GM18508 (cell line): ENCODE measurements around the gene SNCAIP.

ENCODE experiments used
- ATAC-seq: cut with Tn5 transposase; IDR thresholded peaks from one replicate; pipeline ENCODE4 v1.9.1; 2021; ENCODE audit warnings: moderate number of reproducible peaks; ENCODE audit not compliant: insufficient read depth, unreplicated experiment

The SNCAIP gene

DNA sequence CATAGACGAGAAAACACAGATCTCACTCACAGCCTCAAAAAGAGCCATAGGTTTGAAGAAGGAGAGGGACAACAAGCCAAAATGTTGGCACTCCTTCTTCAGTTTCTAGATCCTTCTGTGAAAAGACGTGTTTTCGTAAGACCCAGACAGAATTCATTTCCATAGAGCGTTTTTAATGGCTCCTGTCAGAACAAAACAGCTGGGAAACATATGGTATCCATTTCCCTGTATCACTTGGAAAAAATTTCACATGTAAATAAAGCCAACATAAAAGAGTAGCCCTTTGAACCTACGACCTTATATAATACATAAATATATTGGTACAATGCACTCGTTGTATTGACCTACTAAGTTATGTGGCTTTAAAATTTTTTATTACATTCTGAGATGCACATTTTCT lies 108.1 kb downstream of the SNCAIP start:
- ATAC-seq, result no peak

DNA sequence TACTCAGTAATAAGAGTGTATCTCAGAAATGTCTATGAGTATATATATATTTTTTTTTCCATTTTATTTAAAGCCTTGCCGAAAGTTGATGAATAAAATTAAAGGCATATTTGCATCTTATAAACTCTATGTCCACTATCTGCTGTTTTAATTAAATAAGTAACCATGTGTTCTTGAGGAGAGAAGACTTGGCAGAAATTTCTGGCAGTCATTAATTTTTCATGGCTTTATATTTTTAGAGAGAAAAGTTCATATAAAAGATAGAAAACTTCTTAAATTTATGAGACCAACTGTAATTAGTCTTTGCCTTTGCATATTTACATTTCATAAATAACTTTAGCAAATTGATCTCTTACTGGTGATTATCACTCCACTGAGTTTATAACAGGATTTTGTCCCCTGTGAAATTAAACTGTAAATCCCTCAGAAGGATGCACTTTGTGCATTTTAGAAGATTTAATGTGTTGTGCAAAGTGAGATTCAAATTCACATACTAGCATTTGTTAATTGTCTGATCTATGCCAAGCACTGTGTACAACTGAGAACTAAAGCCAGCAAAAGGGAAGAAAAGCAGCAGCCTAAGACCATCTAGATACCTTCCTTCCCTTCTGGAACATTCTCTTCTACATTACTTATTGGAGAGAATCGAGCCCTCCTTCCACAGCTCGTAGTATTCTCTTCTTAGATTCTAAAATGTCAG lies 108.7 kb downstream of the SNCAIP start:
- no peak for ATAC-seq

DNA sequence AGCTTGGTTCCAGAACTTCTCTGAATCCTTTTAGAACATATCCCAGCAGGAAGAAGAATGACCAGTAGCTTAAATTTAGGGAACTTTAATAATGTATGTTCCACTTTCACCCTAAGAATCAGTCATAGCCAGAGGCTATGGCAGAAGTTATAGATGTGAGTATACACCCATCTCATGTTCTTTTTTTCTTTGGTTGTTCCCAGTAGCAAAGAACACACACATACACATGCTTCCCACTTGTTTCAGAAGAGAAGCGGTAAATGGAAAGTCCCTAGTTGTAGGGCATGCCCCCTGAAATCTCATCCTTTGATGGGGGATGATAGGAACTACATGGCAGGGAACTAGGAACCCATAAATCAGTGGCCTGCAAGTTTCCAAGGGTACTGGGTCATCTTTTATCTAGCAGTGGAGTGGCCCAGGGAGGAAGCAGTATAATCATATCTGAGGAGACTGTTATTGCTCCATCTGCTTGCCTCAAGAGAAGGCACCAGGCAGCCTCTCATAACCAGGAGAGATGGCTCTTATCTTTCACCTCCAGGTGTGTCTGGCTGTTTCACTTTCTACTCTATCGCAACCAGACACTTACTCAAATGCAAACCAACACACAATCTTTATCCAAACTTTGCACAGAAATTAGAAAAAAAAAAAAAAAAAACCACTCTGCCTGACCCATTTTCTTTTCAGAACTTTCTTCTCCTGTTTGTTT lies 109.5 kb downstream of the SNCAIP start:
- peak; percentile 85 for ATAC-seq

DNA sequence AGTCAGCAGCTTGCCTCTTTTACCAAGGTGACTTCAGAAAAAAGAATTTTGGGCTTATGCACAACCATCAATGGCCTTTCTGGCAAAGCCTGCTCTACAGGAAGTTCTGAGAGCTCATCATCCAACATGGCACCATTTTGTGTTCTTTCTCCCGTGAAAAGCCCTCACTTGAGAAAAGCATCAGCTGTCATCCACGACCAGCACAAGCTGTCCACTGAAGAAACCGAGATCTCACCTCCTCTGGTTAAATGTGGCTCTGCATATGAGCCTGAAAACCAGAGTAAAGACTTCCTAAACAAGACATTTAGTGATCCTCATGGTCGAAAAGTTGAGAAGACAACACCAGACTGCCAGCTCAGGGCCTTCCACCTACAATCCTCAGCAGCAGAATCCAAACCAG lies 111.2 kb downstream of the SNCAIP start:
- ATAC-seq, result no peak

DNA sequence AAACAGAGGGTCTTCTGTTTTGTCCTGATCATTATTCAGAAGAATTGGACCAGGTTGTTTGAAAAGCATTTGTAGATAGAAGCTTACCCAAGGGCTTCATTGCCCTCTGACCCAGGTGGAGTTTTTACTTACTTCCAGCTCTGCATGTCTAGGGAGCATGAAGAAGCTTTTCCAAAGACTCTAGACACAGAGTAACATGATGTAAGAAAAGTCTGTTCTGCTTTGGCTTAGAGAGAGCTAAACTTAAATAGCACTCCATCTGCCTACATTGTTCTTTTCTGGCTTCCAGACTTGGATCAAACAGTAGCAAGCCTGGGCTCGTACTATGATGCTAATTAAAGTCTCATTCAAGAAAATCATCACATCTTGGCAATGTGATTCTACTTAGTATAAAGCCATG lies 112.1 kb downstream of the SNCAIP start:
- no peak for ATAC-seq

DNA sequence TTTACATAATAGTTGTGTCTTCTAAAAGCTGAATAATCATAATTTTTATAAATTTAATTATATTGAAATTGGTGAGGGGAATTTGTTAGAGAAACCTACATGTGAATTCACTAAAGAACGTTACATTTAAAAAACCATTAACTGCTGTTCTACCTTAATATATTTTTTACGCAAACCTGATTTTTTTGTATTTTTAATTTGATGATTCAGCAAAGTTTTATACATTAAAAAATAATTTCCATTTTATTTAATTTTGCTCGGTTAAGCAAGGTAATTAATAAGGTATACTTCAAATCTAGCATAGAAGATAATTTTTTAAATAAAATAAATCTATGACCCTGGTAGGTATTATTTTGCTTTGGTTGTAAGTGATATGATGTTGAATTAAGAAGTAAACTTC lies 114.3 kb downstream of the SNCAIP start:
- no peak for ATAC-seq

DNA sequence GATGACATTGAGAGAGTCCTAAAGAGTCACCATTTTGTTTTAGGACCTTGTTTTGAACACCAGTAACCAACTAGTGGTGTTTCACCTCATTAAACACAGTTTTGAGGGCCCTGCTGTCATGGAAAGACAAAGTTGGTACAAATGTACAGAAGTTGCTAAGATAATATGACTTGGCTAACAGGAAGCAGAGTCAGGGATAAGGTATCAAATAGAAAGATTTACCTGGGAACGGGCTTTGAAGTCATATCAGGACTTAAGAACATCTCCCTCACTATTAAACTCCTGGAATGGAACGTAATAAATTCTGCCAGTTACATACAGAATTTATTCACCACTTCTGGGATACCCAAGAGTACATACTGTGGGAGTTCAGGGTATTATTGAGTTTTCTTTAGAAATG lies 115.6 kb downstream of the SNCAIP start:
- ATAC-seq, result no peak

DNA sequence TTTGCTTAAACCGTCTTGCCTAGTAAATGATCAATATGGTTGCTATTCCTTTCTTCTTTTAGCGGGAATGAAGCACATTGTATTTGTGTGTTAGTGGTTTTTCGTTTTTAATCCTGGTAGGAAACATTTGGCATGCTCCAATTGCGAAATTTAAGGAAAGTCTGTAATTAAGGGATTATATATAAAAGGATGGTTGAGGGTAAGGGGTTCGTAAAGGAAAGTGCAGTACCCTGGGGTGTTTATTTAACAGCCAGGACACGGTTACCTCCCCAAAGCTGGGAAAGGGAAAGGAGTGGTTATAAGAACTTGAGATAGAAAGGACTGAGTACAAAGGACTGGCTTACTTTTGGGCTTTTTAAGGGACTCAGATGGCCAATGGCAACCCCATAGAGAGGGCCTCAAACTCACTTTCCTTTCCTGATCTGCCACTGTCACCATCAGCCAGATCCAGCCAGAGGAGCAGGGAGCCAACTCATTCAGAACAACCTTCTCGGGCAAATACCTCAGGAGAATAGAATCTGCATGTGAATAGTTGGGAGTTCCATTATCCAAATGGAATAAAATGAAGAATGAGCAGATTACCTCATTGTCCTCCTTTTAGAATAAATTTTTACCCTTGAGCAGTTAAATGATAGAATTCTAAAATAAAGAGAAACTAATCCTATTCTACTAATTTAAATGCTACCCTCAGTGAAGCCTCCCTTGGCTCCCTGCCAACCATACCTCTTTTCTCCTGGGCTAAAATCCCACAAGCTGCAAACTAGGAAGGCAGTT lies 117.7 kb downstream of the SNCAIP start:
- no peak for ATAC-seq

DNA sequence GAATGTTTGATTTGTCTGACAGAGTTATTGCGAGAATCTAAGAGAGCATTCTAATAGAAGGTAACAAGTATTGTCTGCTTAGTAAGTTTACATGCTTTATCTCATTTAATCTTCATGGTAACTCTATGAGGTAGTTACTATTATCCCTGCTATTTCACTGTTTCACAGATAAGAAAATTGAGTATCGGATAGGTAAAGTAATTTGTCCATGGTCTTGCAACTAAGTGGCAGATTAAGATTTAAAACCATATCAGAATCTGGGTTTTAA lies 118.2 kb downstream of the SNCAIP start:
- no peak for ATAC-seq

DNA sequence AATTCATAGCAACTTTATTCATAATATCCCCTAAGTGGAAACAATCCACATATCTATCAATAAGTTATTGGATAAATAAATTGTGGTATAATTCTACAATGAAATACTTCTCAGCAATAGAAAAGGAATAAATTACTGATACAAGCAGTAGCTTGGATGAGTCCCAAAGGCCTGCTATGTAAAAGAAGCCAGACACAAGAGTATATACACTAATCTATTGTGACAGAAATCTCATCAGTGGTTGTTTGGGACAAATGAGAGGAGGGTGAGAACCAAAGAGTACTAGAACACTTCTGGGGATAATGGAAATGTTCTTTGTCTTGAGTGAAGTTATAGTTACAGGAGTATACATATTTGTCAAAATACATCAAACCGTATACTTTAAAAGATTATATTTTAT lies 119.3 kb downstream of the SNCAIP start:
- no peak for ATAC-seq

DNA sequence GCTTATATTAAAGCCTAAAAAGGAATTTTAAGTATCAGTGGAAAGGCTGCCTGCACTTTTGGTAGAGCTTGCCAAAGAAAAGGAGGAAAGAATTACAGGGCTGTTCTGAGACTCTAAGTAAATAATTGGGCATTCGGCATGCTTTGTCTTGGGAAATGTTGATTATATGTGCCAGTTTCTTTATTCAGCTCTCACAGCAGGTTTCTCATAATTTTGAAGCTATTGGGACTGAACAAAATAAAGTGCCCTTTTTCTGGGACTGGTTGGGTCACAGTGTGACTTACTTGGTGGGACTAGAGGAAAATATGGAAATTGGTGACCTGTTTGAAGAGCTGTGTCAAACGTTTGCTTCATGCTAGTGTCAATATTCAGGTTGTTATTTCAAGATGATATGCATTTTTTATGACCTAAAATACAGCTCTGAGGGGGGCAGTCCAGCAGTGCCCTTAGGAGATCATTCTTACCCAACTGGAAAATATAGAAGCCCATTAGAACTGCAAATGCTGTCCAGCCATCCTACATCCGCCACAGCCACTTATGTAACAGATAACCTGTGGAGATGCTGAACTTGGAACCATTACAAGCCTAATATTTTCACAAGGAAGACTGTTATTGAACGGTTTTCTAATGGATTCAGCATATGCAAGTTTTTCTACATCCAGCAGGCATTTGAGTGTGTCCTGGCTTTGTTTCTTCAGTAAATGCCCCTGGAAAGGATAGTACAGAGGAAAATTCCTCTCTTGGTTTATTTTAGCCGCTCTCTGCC lies 122.4 kb downstream of the SNCAIP start:
- ATAC-seq, result no peak

DNA sequence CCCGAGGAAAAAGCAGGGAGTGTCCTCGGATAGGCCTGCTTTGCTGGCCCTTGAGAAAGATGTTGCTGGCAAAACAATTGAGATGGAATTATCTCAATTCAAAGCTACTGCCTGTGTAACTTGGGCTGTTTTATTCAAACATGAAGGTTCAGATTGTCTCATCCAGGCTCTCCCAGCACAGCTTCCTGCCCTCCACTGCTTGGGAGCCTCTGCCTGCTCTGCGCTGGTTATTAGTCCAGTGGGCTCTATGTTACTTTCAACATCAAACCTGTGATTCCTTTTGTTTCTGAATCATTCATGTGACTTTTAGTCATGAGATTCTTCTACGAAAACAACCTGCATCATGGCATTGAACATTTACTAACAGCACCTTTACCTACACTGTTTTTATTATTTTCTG lies 123.2 kb downstream of the SNCAIP start:
- no peak for ATAC-seq

DNA sequence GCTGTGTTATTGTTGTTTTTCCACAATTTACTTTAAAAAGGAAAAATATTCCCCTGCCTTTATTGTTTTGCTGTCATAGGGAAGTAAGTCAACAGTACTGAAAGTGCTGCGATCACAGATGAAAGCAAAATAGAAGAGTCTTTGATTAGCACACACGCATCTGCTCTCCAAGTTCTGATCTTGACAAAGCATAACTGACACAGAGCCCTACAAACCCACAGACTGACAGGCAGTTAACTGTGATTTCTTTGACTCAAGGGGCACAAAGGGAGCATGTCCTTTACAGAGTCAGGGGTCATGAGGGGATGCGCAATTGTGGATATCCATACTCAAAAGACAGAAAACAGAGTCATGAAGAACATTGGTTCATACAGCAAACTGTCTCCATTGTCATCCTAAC lies 123.7 kb downstream of the SNCAIP start:
- ATAC-seq, result no peak

DNA sequence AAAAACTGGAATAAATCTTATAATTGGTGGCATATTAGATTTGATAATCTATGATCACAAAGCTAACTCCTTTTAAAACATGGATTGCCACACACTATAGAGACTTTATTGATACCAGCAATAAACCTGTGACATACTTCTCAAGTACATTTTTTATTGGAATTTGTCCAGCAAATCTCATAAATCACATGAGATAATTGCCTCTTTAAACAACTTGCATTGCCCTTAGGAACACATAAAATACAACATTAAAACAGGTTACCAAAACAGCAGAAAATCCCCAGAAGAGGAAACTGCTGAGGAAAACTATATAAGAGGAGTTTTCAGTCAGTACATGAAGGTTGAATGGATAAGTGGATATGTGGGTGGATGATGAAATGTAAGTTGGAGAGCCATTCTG lies 124.6 kb downstream of the SNCAIP start:
- ATAC-seq, result no peak

DNA sequence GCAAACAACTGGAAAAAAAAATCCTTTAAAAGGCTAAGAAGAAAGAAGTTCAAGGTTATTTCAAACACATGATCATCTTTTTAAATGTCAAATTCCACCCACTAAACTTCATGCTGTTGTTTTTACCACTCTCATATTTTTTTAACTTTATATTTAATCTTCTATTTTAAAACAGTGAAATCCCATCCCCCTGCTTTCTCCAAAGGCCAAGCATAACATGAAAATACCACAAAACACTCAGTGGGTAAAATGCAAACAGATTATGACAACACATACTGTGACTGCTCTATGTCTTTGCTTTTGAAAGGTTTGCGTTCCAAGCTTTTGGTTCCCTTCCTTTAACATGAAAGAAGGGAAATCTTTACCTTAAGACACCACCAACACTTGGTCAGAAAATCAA lies 127.6 kb downstream of the SNCAIP start:
- ATAC-seq, result no peak

DNA sequence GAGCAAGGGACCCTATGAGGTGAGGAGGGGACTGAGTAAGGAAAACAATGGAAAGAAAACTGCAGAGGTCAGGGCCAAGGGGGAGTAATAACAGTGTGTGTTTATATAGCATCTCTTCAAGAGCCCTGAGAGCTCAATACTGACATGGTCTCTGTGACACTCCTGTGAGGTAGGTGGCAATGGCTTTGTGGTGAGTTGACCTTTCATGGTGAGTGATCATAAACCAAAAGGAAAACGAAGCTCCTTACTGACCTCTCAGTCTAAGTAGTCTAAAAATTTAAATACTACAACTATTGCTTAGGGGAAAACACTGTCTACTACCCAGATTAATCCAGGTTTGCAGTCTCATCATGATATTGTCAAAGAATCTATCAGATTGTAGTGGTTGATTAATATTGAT lies 130.9 kb downstream of the SNCAIP start:
- peak; percentile 88 for ATAC-seq

DNA sequence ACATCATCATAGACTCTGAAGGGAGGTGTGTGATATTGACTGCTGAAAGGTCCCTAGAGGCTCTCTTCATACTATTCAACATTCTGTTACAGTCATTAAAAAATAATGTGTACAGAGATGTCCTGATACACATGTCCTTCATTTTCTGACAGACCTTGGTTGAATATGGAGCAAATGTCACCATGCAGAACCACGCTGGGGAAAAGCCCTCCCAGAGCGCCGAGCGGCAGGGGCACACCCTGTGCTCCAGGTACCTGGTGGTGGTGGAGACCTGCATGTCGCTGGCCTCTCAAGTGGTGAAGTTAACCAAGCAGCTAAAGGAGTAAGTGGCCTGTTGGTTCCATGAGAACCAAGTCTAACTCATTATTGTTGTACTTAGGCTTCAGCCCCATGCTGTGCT lies 132.4 kb downstream of the SNCAIP start:
- no peak for ATAC-seq

DNA sequence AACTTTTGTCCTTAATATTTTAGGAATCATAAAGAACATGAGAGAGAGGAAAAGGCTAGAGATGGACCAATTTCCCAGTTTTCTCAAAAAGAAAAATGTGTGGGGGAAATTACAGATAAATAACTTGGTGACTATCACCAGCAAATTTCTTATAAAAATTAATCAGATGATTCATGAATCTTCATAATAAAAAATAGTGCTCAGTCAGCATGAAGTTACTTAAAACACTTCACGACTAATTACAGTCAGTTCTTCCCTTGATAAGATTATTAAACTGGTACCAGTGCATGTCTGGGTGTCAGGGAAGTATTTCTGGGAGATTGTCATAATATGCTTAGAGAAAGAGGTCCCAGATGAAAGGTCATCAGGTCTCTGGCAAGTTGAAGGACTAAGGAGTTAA lies 133.0 kb downstream of the SNCAIP start:
- no peak for ATAC-seq

DNA sequence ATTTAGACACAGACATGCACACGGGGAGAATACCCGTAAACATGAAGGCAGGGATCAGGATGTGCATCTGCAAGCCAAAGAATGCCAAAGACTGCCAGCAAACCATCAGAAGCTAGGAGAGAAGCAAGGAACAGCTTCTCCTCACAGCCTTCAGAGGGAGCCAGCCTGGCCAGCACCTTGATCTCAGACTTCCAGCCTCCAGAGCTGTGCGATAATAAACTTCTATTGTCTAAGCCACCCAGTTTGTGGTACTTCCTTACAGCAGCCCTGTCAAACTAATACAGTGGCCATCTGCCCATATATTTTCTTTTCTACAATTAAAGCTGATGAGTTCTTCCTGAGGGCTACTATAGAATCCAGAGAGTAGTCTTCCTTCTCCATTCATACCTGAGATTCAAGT lies 135.0 kb downstream of the SNCAIP start:
- ATAC-seq, result no peak

DNA sequence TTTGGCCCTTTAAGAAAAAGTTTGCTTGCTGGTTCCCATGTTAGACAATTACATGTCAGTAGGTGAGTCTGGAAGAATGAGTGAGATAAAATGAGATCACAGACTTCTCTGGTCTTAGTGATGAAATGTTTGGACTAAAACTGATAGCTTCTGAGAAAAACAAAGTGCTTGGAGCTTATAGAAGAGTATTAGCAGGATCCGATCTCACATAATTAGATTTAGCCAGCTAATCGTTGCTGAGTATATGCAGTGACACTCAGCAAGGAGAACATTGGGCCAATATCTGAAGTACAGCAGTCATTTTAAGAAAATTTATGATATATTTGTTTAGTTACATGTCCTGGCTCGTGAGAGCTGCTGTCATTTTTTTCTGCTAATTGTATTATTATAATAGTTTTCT lies 135.8 kb downstream of the SNCAIP start:
- ATAC-seq, result no peak

DNA sequence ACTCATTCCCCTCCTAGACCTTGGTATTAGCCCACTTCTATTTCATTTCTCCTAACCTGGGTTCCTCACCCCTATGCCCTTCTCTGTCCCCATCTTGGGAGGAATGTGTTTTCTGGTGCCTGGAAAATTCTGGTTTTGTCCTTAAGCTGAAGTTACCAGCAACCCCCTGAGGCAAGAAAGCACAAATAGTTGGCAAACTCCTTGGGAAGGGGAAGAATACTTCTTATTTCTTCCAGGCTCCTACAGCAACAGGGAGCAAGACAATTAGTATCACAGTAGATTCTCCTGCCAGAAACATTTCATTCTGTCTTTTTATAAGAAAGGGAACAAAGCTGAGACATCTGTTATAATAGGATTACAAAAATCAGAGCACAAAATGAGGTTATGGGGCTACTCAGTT lies 142.5 kb downstream of the SNCAIP start:
- no peak for ATAC-seq
